GM23248 (cell line): ENCODE results near the gene TIRAP. TPM values are rescaled to one million over a fixed set of nuclear protein-coding genes. Genes with fewer than 3 reads are reported as not detected.

ENCODE experiments used
- DNase-seq: peaks from one replicate; pipeline ENCODE4 v3.0.0-alpha.2; 2015
- H2AFZ ChIP-seq: fragments of 200-600 bp; sonication (generic); 2 replicates; pipeline ENCODE4 v1.6.1; 2016; ENCODE audit warnings: antibody characterized with exemption
- H3F3A ChIP-seq: fragments of 200-600 bp; sonication (generic); 2 replicates; pipeline ENCODE4 v1.6.1; 2016; ENCODE audit warnings: mild to moderate bottlenecking, antibody characterized with exemption, mixed run types; ENCODE audit not compliant: insufficient read depth
- H3K27ac ChIP-seq: fragments of 200-600 bp; sonication (generic); 2 replicates; pipeline ENCODE4 v1.5.1; 2016; ENCODE audit warnings: mild to moderate bottlenecking
- H3K27me3 ChIP-seq: fragments of 200-600 bp; sonication (generic); replicated peaks from 2 replicates; pipeline ENCODE4 v1.6.1; 2016; ENCODE audit warnings: mild to moderate bottlenecking; ENCODE audit not compliant: insufficient read depth
- H3K36me3 ChIP-seq: fragments of 200-600 bp; sonication (generic); 2 replicates; pipeline ENCODE4 v1.6.1; 2016; ENCODE audit warnings: low read depth, mild to moderate bottlenecking
- H3K4me1 ChIP-seq: fragments of 200-600 bp; sonication (generic); 2 replicates; pipeline ENCODE4 v1.6.1; 2016; ENCODE audit warnings: mild to moderate bottlenecking; ENCODE audit not compliant: insufficient read depth
- H3K4me2 ChIP-seq: fragments of 200-600 bp; sonication (generic); one replicate; pipeline ENCODE4 v1.6.1; 2016; ENCODE audit warnings: mild to moderate bottlenecking; ENCODE audit not compliant: unreplicated experiment
- H3K4me3 ChIP-seq: fragments of 200-600 bp; sonication (generic); 2 replicates; pipeline ENCODE4 v1.5.1; 2016; ENCODE audit warnings: mild to moderate bottlenecking
- H3K79me2 ChIP-seq: fragments of 200-600 bp; sonication (generic); 2 replicates; pipeline ENCODE4 v1.6.1; 2016; ENCODE audit warnings: mild to moderate bottlenecking; ENCODE audit not compliant: insufficient read depth
- H3K9ac ChIP-seq: fragments of 200-600 bp; sonication (generic); 2 replicates; pipeline ENCODE4 v1.6.1; 2016; ENCODE audit warnings: mild to moderate bottlenecking
- H3K9me2 ChIP-seq: fragments of 200-600 bp; sonication (generic); 2 replicates; pipeline ENCODE4 v1.6.1; 2016; ENCODE audit warnings: mixed run types, mild to moderate bottlenecking, moderate library complexity; ENCODE audit not compliant: insufficient read depth
- H3K9me3 ChIP-seq: fragments of 200-600 bp; sonication (generic); one replicate; pipeline ENCODE4 v1.6.1; 2017; ENCODE audit warnings: low read depth
- H4K20me1 ChIP-seq: fragments of 200-600 bp; sonication (generic); 2 replicates; pipeline ENCODE4 v1.6.0; 2016; ENCODE audit not compliant: insufficient read depth
- EZH2 ChIP-seq: fragments of 200-600 bp; sonication (generic); IDR thresholded peaks from 2 replicates; pipeline ENCODE4 v1.6.1; 2018; ENCODE audit warnings: antibody characterized with exemption, mild to moderate bottlenecking; ENCODE audit not compliant: insufficient read depth, poor library complexity, severe bottlenecking
- EZH2phosphoT487 ChIP-seq: fragments of 200-600 bp; sonication (generic); IDR thresholded peaks from 2 replicates; pipeline ENCODE4 v1.6.1; 2018; ENCODE audit warnings: antibody characterized with exemption, moderate library complexity, mild to moderate bottlenecking, low read depth; ENCODE audit not compliant: insufficient read depth
- WGBS, 2 experiments: methylation state at CpG; one replicate each; pipeline ENCODE4 v1.1.6; 2015 to 2017; ENCODE audit warnings: low lambda C conversion rate in 2 of 2, low coverage in 1 of 2; ENCODE audit errors: missing lambda C conversion rate in 2 of 2; 5-methylcytosine and 5-hydroxymethylcytosine counted together
- in situ Hi-C: fragments of 300-500 bp; cut with MboI; formaldehyde crosslinking; loops from 2 replicates; pipeline ENCODE4 v1.15.0; 2020
- polyA plus RNA-seq: library from polyadenylated mRNA; unstranded; fragments of >200 nt; fragmentation: Nextera tagmentation; extraction: Ambion mirVana; gene quantifications from 2 replicates; pipeline ENCODE4 v1.2.1, GENCODE V29; 2016
- total RNA-seq: library from RNA; depleted of rRNA; stranded (reverse); fragments of >200 nt; shearing (Covaris generic); gene quantifications from 2 replicates; pipeline ENCODE4 v1.2.3, GENCODE V29; 2014

TIRAP gene
- total and polyA plus RNA-seq, 2 experiments from 2014 or later: 2.8 to 3.8 TPM

GRCh38 chr11:126310992-126311310, 28.1 kb downstream of the TIRAP start:
- DNase-seq: peak; percentile 36
- H3K79me2 ChIP-seq: no peaks in the 10 kb centered on the region; the same call in 1 of the 2 replicates
- no peaks in the 10 kb centered on the region for H4K20me1 ChIP-seq
- no peaks in the 10 kb centered on the region for H3K9me2 ChIP-seq
- peaks cover 7% of the 10 kb centered on the region for H3F3A ChIP-seq
- no peaks in the 10 kb centered on the region for H3K36me3 ChIP-seq
- no peak overlapping the region for H3K4me2 ChIP-seq
- no peaks in the 10 kb centered on the region for H3K27me3 ChIP-seq
- no peak overlapping the region for H3K9ac ChIP-seq
- TF ChIP-seq EZH2phosphoT487 (no peak), EZH2 (no peak)
- H3K9me3 ChIP-seq: no peaks in the 10 kb centered on the region
- H3K4me3 ChIP-seq: no peak overlapping the region
- 62 to 67% methylated on average over 6 of the region's 6 CpGs for whole genome bisulfite sequencing, 2 experiments
- peaks cover 5% of the 10 kb centered on the region; the same call in 1 of the 2 replicates for H3K4me1 ChIP-seq
- no peak overlapping the region for H3K27ac ChIP-seq
- H2AFZ ChIP-seq: no peak overlapping the region
- in situ Hi-C loops: no loop called here

GRCh38 chr11:126311401-126312291, 28.8 kb downstream of the TIRAP start:
- no peak overlapping the region for H3K4me3 ChIP-seq
- H3K4me2 ChIP-seq: no peak overlapping the region
- no peaks in the 10 kb centered on the region for H3K27me3 ChIP-seq
- H3K9me3 ChIP-seq: no peaks in the 10 kb centered on the region
- H4K20me1 ChIP-seq: no peaks in the 10 kb centered on the region
- in situ Hi-C loops: no loop called here
- H3K4me1 ChIP-seq: peaks cover 5% of the 10 kb centered on the region; the same call in 1 of the 2 replicates
- no peak for DNase-seq
- no peaks in the 10 kb centered on the region for H3K9me2 ChIP-seq
- no peaks in the 10 kb centered on the region; the same call in 1 of the 2 replicates for H3K79me2 ChIP-seq
- H3K36me3 ChIP-seq: no peaks in the 10 kb centered on the region
- H3K9ac ChIP-seq: no peak overlapping the region
- 86 to 88% methylated on average over 14 of the region's 14 CpGs for WGBS, 2 experiments
- TF ChIP-seq EZH2phosphoT487: no peak
- TF ChIP-seq EZH2: no peak
- no peak overlapping the region for H2AFZ ChIP-seq
- peaks cover 14% of the 10 kb centered on the region for H3F3A ChIP-seq
- no peak overlapping the region for H3K27ac ChIP-seq

GRCh38 chr11:126312961-126313360, 30.1 kb downstream of the TIRAP start:
- DNase-seq: no peak
- Histone ChIP-seq H3K27ac (no peak overlapping the region), H3K27me3 (no peaks in the 10 kb centered on the region), H3K4me1 (peaks cover 16% of the 10 kb centered on the region), H3K9me3 (no peaks in the 10 kb centered on the region), H4K20me1 (no peaks in the 10 kb centered on the region), H3K9ac (no peak overlapping the region), H3K9me2 (no peaks in the 10 kb centered on the region), H3F3A (peaks cover 23% of the 10 kb centered on the region), H3K36me3 (no peaks in the 10 kb centered on the region), H3K4me2 (no peak overlapping the region), H2AFZ (no peak overlapping the region), H3K4me3 (no peak overlapping the region), H3K79me2 (no peaks in the 10 kb centered on the region; the same call in 1 of the 2 replicates)
- no peak for TF ChIP-seq EZH2phosphoT487
- no peak for TF ChIP-seq EZH2
- in situ Hi-C loops: no loop called here
- 51 to 57% methylated on average over 8 of the region's 8 CpGs for WGBS, 2 experiments

GRCh38 chr11:126313826-126314225, 30.9 kb downstream of the TIRAP start:
- in situ Hi-C loops: no loop called here
- Histone ChIP-seq H3F3A (peaks cover 28% of the 10 kb centered on the region), H3K9me3 (no peaks in the 10 kb centered on the region), H3K4me2 (no peak overlapping the region), H3K4me3 (no peak overlapping the region), H3K9ac (no peak overlapping the region), H3K27me3 (no peaks in the 10 kb centered on the region), H2AFZ (no peak overlapping the region), H4K20me1 (no peaks in the 10 kb centered on the region), H3K36me3 (no peaks in the 10 kb centered on the region), H3K79me2 (no peaks in the 10 kb centered on the region; the same call in 1 of the 2 replicates), H3K4me1 (peaks cover 22% of the 10 kb centered on the region), H3K27ac (no peak overlapping the region), H3K9me2 (no peaks in the 10 kb centered on the region)
- 97% methylated on average over 5 of the region's 5 CpGs for WGBS, 2 experiments
- TF ChIP-seq EZH2phosphoT487: no peak
- TF ChIP-seq EZH2: no peak
- DNase-seq: no peak
